ENCODE data around the gene PITRM1. TPM values are rescaled to one million over a fixed set of nuclear protein-coding genes. Genes with fewer than 3 reads are reported as not detected.

The PITRM1 gene
- total RNA-seq, 1 donor from 2014 or later = 110 TPM

DNA sequence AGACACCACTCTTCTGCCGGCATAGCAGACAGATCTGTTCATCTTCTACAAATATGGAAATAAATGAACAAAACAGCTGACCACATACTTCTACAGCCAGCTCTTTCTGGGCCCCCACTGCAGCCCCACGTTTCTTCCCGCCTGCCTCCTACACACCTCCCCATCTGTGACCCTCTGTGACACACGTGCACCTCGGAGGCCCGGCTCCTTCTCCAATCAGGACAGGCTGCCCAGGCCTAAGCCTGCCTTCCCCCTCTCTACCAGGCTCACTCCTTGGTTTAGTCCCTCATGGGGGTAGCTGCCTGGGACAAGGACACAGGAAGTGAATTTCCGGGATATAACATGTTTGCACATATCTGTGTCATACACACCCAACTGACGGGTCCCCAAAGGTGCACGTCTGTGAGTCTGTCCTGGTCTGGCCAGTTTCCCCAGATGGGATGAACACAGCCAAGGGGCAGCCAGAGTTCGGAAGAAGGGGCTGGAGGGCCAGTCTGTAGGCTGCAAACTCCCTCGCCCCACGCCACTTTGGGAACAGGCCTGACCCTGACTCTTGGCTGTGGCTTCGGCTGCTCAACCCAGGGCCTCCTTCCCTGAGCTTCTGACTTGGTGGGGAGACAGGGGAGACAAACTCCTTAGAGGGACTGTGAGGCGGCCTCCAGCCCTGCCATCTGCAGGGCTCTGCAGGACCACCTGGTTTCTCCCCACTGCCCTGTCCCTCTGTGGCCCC lies 30.3 kb downstream of the PITRM1 start:
- Histone ChIP-seq H3K4me3 (no peak overlapping the region), H3K9me3 (no peaks in the 10 kb centered on the region), H3K36me3 (peaks cover 76 to 99% of the 10 kb centered on the region in 2 donors), H3K4me1 (peaks cover 0 to 16% of the 10 kb centered on the region in 2 donors), H3K27ac (no peak overlapping the region), H3K27me3 (no peaks in the 10 kb centered on the region)
- DNase-seq (ENCODE audit: low spot score in 2 of 2) = no peak
- intact Hi-C loops (cut with DNase I) = no loop called here
- TF ChIP-seq, protein P1, sequence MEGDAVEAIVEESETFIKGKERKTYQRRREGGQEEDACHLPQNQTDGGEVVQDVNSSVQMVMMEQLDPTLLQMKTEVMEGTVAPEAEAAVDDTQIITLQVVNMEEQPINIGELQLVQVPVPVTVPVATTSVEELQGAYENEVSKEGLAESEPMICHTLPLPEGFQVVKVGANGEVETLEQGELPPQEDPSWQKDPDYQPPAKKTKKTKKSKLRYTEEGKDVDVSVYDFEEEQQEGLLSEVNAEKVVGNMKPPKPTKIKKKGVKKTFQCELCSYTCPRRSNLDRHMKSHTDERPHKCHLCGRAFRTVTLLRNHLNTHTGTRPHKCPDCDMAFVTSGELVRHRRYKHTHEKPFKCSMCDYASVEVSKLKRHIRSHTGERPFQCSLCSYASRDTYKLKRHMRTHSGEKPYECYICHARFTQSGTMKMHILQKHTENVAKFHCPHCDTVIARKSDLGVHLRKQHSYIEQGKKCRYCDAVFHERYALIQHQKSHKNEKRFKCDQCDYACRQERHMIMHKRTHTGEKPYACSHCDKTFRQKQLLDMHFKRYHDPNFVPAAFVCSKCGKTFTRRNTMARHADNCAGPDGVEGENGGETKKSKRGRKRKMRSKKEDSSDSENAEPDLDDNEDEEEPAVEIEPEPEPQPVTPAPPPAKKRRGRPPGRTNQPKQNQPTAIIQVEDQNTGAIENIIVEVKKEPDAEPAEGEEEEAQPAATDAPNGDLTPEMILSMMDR (IDR thresholded peaks at IDR 0.05) = no peak

DNA sequence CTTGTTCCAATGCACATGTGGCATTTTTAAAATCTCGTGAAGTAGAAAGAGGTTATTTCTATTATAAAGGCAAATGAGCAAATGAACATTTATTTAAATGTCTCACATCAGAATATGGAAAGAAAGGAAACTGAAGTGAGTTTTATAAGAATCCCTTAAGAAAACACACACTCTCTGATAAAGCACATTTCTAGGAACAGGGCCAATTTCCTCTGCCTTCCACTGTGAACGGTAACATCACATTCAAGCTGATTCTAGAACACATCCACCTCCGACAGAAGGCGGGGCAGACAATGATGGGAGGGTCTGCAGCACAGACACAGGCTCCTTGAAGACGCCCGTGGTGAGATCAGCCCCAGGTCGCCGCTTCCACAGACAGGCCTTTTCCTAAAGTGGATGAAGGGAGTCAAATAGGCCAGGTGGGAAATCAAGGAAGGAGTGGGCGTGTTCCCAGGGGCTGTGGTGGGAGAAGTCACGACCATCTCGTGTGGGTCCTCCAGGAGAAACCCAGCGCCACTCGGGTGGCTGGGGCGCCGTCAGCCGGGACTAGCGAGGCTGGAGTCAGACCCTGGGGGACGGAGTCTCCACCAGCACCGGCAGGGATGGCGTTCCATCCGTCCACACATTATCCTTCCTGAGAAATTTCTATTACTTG lies 31.1 kb downstream of the PITRM1 start:
- Histone ChIP-seq H3K4me1 (peaks cover 0 to 23% of the 10 kb centered on the region in 2 donors), H3K36me3 (peaks cover 69 to 95% of the 10 kb centered on the region in 2 donors), H3K4me3 (no peak overlapping the region), H3K27me3 (no peaks in the 10 kb centered on the region), H3K9me3 (no peaks in the 10 kb centered on the region), H3K27ac (no peak overlapping the region)
- TF ChIP-seq, protein P1 (IDR thresholded peaks at IDR 0.05) = no peak
- intact Hi-C loops (cut with DNase I) = no loop called here
- no peak for DNase-seq (ENCODE audit: low spot score in 2 of 2)

DNA sequence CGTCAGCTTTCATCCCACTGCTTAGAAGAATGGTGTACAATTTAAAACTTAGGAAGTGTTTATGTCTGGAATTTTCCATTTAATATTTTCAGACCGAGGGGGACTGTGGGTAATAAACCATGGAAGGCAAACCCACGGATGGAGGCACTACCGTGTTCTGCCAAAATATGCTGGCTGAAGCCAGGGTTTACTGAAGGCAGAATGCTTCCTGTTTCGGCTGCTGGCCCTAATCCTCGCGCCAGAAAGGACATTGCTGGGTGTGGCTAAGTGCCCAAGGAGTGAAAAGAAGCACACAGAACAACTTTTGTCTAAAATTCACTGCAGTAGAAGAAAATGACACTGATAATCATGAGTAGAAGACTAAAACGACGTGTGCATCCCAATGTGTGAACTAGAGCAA lies 32.3 kb downstream of the PITRM1 start:
- TF ChIP-seq, protein P1 (IDR thresholded peaks at IDR 0.05) = no peak
- Histone ChIP-seq H3K27me3 (no peaks in the 10 kb centered on the region), H3K4me1 (peaks cover 0 to 30% of the 10 kb centered on the region in 2 donors), H3K9me3 (no peaks in the 10 kb centered on the region), H3K27ac (peak overlapping the region; percentile 6 to 38), H3K4me3 (no peak overlapping the region), H3K36me3 (peaks cover 57 to 95% of the 10 kb centered on the region in 2 donors)
- DNase-seq (ENCODE audit: low spot score in 2 of 2) = no peak
- intact Hi-C loops (cut with DNase I) = no loop called here

DNA sequence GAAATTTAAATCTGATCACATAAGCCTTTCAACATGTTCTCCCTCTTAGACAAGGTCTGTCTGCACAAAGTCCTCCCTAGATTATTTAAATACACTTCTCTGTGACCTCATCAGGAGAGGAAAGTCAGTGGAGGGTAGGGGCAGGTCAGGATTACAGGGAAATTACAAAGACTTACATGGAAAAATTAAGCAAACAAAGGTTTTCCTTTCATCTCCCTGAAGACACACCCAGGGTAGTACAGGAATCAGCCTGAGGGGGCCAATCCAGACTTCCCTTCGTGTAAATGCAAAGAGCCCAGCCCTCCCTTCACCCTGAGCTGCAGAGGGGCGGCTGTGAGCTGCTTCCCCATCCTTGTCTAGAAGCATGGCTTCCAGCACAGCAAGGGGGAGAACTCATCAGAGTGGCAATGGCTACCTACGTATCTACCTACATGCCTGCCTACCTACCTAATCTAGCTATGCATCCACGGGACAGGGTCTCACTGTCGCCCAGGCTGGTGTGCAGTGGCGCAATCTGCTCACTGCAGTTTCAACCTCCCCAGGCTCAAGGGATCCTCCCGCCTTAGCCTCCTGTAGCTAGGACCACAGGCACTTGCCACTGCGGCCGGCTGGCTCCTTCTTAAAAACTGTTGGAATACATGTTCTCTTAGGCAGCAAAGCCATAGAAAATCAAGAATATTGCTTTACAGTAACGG lies 33.2 kb downstream of the PITRM1 start:
- TF ChIP-seq, protein P1 (IDR thresholded peaks at IDR 0.05) = no peak
- Histone ChIP-seq H3K36me3 (peaks cover 54 to 95% of the 10 kb centered on the region in 2 donors), H3K4me1 (peaks cover 0 to 30% of the 10 kb centered on the region in 2 donors), H3K9me3 (no peaks in the 10 kb centered on the region), H3K27me3 (no peaks in the 10 kb centered on the region), H3K4me3 (no peak overlapping the region), H3K27ac (peak overlapping the region; percentile 6 to 38)
- intact Hi-C loops (cut with DNase I) = no loop called here
- DNase-seq (ENCODE audit: low spot score in 2 of 2) = no peak

DNA sequence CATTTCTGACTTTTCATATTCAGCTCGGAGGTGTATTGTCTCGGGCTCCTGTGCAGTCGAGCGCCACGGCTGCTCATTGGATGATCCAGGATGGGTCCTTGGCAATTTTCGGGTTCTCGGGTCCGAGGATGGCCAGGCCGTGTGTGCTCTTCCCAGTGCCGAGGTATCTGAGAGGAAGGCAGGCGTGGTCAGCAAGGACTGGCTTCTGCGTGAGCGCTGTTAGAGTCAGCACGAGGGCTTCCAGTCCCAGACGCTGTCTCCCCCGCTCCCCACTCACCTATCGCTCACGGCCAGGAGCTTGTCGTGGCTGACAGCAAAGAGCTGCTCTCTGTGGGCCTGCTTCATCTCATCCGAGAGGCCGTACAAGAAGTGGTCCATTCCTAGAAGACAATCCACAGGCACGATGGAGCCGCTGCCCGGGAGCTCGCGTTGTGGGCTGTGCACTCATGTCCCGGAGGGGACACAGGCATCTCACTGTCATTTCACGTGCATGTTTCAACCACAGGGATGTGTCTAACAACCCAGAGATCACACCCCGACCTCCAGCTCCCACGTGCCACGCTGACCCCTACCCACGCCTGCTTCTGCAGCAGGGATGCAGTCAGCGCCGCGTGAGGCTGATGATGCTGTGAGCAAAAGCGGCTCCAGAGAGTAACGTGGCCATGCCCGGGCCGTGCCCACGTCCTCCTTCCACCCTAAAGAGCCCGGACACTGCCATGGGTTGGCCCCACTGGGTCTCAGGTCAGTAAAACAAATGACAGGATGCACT lies 34.4 kb downstream of the PITRM1 start:
- no peak for DNase-seq (ENCODE audit: low spot score in 2 of 2)
- intact Hi-C loops (cut with DNase I) = no loop called here
- no peak overlapping the region for H3K4me3 ChIP-seq
- no peaks in the 10 kb centered on the region for H3K9me3 ChIP-seq
- TF ChIP-seq, protein P1 (IDR thresholded peaks at IDR 0.05) = no peak
- peak overlapping the region; percentile 13 to 82 for H3K27ac ChIP-seq
- H3K27me3 ChIP-seq = no peaks in the 10 kb centered on the region
- H3K4me1 ChIP-seq = peaks cover 0 to 30% of the 10 kb centered on the region in 2 donors
- peaks cover 52 to 95% of the 10 kb centered on the region in 2 donors for H3K36me3 ChIP-seq
